ENCODE data around the gene JOSD1. TPM values are rescaled to one million over a fixed set of nuclear protein-coding genes. Genes with fewer than 3 reads are reported as not detected.

JOSD1 gene
- total RNA-seq, 1 experiment from 2014 or later = 55.3 TPM

DNA sequence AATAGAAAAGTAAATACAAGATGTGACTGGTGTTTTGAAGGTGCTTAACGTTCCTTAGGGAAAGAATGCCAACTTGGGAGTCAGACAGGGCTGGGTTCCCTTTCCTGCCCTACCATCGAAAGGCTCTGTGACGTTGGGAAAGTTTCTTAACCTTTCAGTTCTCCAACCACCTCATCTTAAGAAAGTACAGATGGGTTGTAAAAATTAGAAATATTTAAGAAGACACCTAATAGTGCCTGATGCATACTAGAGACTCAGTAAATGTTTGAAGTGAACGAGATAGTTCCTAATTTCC, 6.1 kb upstream of the JOSD1 start:
- TF ChIP-seq, protein P1, sequence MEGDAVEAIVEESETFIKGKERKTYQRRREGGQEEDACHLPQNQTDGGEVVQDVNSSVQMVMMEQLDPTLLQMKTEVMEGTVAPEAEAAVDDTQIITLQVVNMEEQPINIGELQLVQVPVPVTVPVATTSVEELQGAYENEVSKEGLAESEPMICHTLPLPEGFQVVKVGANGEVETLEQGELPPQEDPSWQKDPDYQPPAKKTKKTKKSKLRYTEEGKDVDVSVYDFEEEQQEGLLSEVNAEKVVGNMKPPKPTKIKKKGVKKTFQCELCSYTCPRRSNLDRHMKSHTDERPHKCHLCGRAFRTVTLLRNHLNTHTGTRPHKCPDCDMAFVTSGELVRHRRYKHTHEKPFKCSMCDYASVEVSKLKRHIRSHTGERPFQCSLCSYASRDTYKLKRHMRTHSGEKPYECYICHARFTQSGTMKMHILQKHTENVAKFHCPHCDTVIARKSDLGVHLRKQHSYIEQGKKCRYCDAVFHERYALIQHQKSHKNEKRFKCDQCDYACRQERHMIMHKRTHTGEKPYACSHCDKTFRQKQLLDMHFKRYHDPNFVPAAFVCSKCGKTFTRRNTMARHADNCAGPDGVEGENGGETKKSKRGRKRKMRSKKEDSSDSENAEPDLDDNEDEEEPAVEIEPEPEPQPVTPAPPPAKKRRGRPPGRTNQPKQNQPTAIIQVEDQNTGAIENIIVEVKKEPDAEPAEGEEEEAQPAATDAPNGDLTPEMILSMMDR (IDR thresholded peaks at IDR 0.05; ENCODE audit: insufficient read depth in 1 of 2, low read depth in 1 of 2, low read length in 1 of 2, severe bottlenecking in 1 of 2, unreplicated experiment in 1 of 2) = no peak
- peaks cover 29% of the 10 kb centered on the region for H3K36me3 Mint-ChIP-seq (ENCODE audit: insufficient read depth, unreplicated experiment)
- Histone ChIP-seq H3K4me3 (ENCODE audit: low read depth, low read length) (peak overlapping the region; percentile 97), H3K27me3 (replicated peaks; ENCODE audit: control insufficient read depth, insufficient read depth, low read length) (no peaks in the 10 kb centered on the region), H3K4me1 (peaks cover 13% of the 10 kb centered on the region), H3K9me3 (no peaks in the 10 kb centered on the region), H3K36me3 (ENCODE audit: control insufficient read depth, insufficient read depth, low read length) (no peaks in the 10 kb centered on the region)
- H3K27ac Mint-ChIP-seq (ENCODE audit: unreplicated experiment) = peak overlapping the region; percentile 81
- intact Hi-C loops (cut with micrococcal nuclease; ENCODE audit: unreplicated experiment) = loop anchor here (5.0 kb wide), 1 partner anchor 50 kb away; the partner anchor contains the start of gene SUN2
- no peak for DNase-seq
- peaks cover 18% of the 10 kb centered on the region for H3K4me1 Mint-ChIP-seq (ENCODE audit: low read depth, unreplicated experiment)
- no peaks in the 10 kb centered on the region for H3K27me3 Mint-ChIP-seq (ENCODE audit: insufficient read depth, unreplicated experiment)
- BruUV-seq (replicated peaks) = no TSS peak
- ChIA-PET CTCF (interaction anchor here (0.5 to 0.6 kb wide), 2 partner anchors 40 to 56 kb away, joined by 3 to 4 read pairs; no protein-coding TSS in a partner anchor), POLR2A (interaction anchor here (1.0 to 1.2 kb wide), 2 partner anchors 8 to 13 kb away, joined by 4 read pairs; no protein-coding TSS in a partner anchor)
- no peaks in the 10 kb centered on the region for H3K9me3 Mint-ChIP-seq (ENCODE audit: unreplicated experiment)
- H3K4me3 Mint-ChIP-seq (ENCODE audit: unreplicated experiment) = peak overlapping the region; percentile 89

DNA sequence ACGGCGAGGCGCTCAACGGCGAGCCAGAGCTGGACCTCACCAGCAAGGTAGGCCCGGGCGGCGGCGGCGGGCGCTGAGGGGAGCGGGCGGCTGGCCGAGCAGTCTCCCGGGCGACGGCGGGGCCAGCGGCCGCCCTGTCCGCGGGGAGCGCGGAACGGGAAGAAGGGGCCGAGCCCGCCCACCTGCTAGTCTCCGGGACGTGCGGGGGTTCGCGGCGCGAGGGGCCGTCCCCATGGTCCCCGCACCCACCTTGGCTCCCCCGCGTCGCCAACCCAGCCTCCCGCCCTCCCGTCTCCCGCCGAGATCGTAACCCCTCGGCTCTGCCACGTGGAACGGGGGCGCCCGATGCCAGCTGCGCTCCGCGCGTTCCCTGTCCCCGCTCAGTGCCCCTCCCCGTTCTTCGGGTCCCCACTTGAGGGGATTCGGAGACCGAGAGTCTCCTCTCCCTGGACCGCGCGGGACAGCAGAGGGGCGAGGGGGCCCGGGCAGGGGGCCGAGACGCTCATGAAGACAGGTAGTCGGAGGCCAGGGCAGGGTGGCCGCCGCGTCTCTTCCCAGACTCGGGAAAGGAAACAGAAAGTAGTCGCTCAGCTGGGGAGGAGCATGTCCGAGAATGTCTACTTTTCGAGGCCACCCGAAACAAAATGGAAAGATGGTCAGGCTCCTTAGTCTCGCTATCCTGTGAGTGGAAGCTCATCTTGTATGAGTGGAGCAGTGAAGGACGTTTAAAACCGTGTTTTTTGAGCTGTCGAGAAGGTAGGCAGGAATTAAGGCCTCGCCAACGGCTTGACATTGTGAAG, 5.6 kb upstream of the JOSD1 start:
- BruUV-seq (replicated peaks) = no TSS peak
- H3K4me3 ChIP-seq (ENCODE audit: low read depth, low read length) = peak overlapping the region; percentile 97
- H3K9me3 ChIP-seq = no peaks in the 10 kb centered on the region
- Mint-ChIP-seq H3K27ac (ENCODE audit: unreplicated experiment) (peak overlapping the region; percentile 81), H3K27me3 (ENCODE audit: insufficient read depth, unreplicated experiment) (no peaks in the 10 kb centered on the region), H3K36me3 (ENCODE audit: insufficient read depth, unreplicated experiment) (peaks cover 32% of the 10 kb centered on the region), H3K4me3 (ENCODE audit: unreplicated experiment) (peak overlapping the region; percentile 89), H3K4me1 (ENCODE audit: low read depth, unreplicated experiment) (peaks cover 17% of the 10 kb centered on the region), H3K9me3 (ENCODE audit: unreplicated experiment) (no peaks in the 10 kb centered on the region)
- peak; percentile 43 to 51 for DNase-seq
- intact Hi-C loops (cut with micrococcal nuclease; ENCODE audit: unreplicated experiment) = loop anchor here (5.0 kb wide), 1 partner anchor 51 kb away; the partner anchor contains the start of gene SUN2
- no peaks in the 10 kb centered on the region for H3K27me3 ChIP-seq (replicated peaks; ENCODE audit: control insufficient read depth, insufficient read depth, low read length)
- CTCF ChIA-PET = interaction anchor here (0.5 to 1.0 kb wide), 6 partner anchors 19 to 654 kb away, joined by 3 to 7 read pairs (median 4); partner anchors contain the start of gene TOMM22
- H3K36me3 ChIP-seq (ENCODE audit: control insufficient read depth, insufficient read depth, low read length) = no peaks in the 10 kb centered on the region
- POLR2A ChIA-PET = interaction anchor here (0.7 to 1.6 kb wide), 7 partner anchors 9 to 41 kb away, joined by 3 to 21 read pairs (median 4); partner anchors contain the start of gene TOMM22
- H3K4me1 ChIP-seq = peaks cover 13% of the 10 kb centered on the region
- TF ChIP-seq, protein P1 (IDR thresholded peaks at IDR 0.05; ENCODE audit: insufficient read depth in 1 of 2, low read depth in 1 of 2, low read length in 1 of 2, severe bottlenecking in 1 of 2, unreplicated experiment in 1 of 2) = no peak

DNA sequence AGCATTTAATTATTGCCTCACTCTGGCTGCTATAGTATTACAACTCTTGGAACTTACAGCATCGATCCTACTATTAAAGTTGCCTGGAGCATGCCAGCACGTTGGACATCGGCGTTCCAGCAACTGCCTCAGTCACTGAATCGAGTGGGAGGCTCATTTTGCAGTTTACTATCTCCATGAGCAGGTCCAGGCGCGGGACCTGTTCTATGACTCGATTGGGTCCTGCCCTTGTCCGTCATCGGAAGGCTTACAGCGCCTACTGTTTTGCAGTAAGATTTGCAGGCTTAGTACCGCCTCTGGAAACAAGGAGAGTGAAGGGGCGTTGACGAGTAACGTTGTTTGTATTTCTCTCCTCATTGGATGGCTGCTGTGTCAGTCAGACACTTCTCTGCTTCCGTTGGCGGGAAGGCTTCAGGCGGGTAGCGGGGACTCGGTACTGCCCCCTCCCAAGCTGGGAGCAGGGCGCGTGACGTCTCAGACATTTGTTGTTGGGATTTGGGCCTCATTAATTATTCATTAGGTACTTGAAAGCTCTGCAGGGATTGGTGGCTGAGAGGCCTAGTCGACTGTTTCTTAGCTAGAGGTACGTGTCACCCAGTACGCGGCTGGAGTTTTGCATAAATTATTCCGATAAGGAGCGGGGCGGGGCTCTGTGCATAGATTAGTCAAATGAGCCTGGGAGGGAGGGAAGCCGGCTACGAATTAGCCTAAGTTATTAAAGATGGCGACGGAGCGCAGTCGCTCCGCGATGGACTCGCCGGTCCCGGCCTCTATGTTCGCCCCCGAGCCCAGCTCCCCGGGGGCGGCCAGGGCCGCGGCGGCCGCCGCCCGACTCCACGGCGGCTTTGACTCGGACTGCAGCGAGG, 4.7 kb upstream of the JOSD1 start, which contains the start of gene GTPBP1:
TSS of gene GTPBP1 (plus strand) at position 710 of the 866 bp plus-strand sequence. CDS start at position 722, 12 bp downstream.
- TF ChIP-seq, protein P1 (IDR thresholded peaks at IDR 0.05; ENCODE audit: insufficient read depth in 1 of 2, low read depth in 1 of 2, low read length in 1 of 2, severe bottlenecking in 1 of 2, unreplicated experiment in 1 of 2) = no peak
- no peaks in the 10 kb centered on the region for H3K27me3 ChIP-seq (replicated peaks; ENCODE audit: control insufficient read depth, insufficient read depth, low read length)
- BruUV-seq (replicated peaks) = no TSS peak
- Mint-ChIP-seq H3K27ac (ENCODE audit: unreplicated experiment) (peak within 1 kb of the TSS; percentile 88), H3K4me3 (ENCODE audit: unreplicated experiment) (peak within 1 kb of the TSS; percentile 89), H3K27me3 (ENCODE audit: insufficient read depth, unreplicated experiment) (no peaks in the 10 kb centered on the region), H3K9me3 (ENCODE audit: unreplicated experiment) (no peaks in the 10 kb centered on the region), H3K36me3 (ENCODE audit: insufficient read depth, unreplicated experiment) (peaks cover 33% of the 10 kb centered on the region), H3K4me1 (ENCODE audit: low read depth, unreplicated experiment) (peaks cover 9% of the 10 kb centered on the region)
- peak within 1 kb of the TSS; percentile 97 for H3K4me3 ChIP-seq (ENCODE audit: low read depth, low read length)
- CTCF ChIA-PET = interaction anchor here (0.6 to 1.0 kb wide), 6 partner anchors 10 to 653 kb away, joined by 3 to 7 read pairs (median 4); partner anchors contain the start of gene TOMM22
- H3K36me3 ChIP-seq (ENCODE audit: control insufficient read depth, insufficient read depth, low read length) = no peaks in the 10 kb centered on the region
- POLR2A ChIA-PET = interaction anchor here (0.6 to 1.6 kb wide), 8 partner anchors 8 to 1472 kb away, joined by 3 to 21 read pairs (median 6); partner anchors contain the start of genes TNRC6B and TOMM22
- intact Hi-C loops (cut with micrococcal nuclease; ENCODE audit: unreplicated experiment) = loop anchor here (1.0 to 5.0 kb wide), 2 partner anchors 11 to 52 kb away; partner anchors contain the start of gene SUN2
- no peaks in the 10 kb centered on the region for H3K9me3 ChIP-seq
- DNase-seq = peak; percentile 98 to 100
- H3K4me1 ChIP-seq = peaks cover 13% of the 10 kb centered on the region
